PC-3 (cell line): ENCODE data around the gene GUCA2B.

Experiments used
- CTCF ChIP-seq: fragments of 300-600 bp; sonication (generic); conservative IDR thresholded peaks from 2 replicates; pipeline ENCODE4 v1.5.1; 2017; ENCODE audit warnings: antibody characterized with exemption, low read depth, mild to moderate bottlenecking, low read length
- EZH2phosphoT487 ChIP-seq: fragments of 300-600 bp; sonication (generic); IDR thresholded peaks from 2 replicates; pipeline ENCODE4 v1.6.1; 2018; ENCODE audit warnings: mild to moderate bottlenecking, antibody characterized with exemption, low read length, borderline replicate concordance

GRCh38 chr1:42130061-42130660 lies 23.0 kb upstream of the GUCA2B start:
- TF ChIP-seq CTCF (no peak), EZH2phosphoT487 (no peak)
